Endothelial cell of umbilical vein (primary cell): Measurements from ENCODE around the gene MCU.

ENCODE experiments used
- EZH2 ChIP-seq: IDR thresholded peaks from 2 replicates; pipeline ENCODE4 v1.6.1; 2012; ENCODE audit warnings: borderline replicate concordance, low read depth, mild to moderate bottlenecking, moderate library complexity, low read length, inconsistent platforms; ENCODE audit not compliant: severe bottlenecking
- JUN ChIP-seq: IDR thresholded peaks from 2 replicates; pipeline ENCODE4 v1.6.1; 2011; ENCODE audit warnings: borderline replicate concordance, low read depth; ENCODE audit not compliant: insufficient read length, insufficient read depth
- POLR2A ChIP-seq: IDR thresholded peaks from 2 replicates; pipeline ENCODE4 v1.6.1; 2012; ENCODE audit warnings: low read depth, mild to moderate bottlenecking, control low read depth, low read length
- POLR2AphosphoS5 ChIP-seq: IDR thresholded peaks from 2 replicates; pipeline ENCODE4 v1.6.1; 2012; ENCODE audit warnings: low read depth, mild to moderate bottlenecking, control low read depth, low read length, moderate library complexity; ENCODE audit not compliant: insufficient read depth
- TF ChIP-seq, protein P1 (sequence below), 2 donors: IDR thresholded peaks; 1 replicate in 1 of 2; 2 replicates in 1 of 2; pipeline ENCODE4 v1.5.1; 2011; ENCODE audit warnings: low read length in 2 of 2, mild to moderate bottlenecking in 2 of 2, moderate library complexity in 2 of 2, control low read depth in 1 of 2, inconsistent platforms in 1 of 2, low read depth in 1 of 2; ENCODE audit not compliant: insufficient read depth in 1 of 2; ENCODE audit errors: extremely low read depth in 1 of 2

DNA sequence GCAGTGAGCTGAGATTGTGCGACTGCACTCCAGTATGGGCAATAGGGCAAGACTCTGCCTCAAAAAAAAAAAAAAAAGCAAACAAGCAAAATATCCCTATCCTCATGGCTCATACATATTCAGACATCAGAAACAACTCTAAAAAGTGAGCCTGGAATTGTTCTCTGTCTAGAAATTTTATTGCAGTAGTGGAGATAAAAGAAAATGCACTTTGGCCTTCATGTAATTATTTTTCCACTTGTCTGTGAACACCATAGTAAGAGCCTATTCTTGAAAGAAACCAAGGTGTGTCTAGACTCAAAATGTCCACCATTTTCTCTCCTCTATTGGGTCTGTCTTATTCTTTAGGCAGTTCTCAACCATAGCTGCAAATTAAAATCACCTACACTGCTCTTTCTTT is 30.5 kb upstream of the MCU start:
- TF ChIP-seq, protein P1, sequence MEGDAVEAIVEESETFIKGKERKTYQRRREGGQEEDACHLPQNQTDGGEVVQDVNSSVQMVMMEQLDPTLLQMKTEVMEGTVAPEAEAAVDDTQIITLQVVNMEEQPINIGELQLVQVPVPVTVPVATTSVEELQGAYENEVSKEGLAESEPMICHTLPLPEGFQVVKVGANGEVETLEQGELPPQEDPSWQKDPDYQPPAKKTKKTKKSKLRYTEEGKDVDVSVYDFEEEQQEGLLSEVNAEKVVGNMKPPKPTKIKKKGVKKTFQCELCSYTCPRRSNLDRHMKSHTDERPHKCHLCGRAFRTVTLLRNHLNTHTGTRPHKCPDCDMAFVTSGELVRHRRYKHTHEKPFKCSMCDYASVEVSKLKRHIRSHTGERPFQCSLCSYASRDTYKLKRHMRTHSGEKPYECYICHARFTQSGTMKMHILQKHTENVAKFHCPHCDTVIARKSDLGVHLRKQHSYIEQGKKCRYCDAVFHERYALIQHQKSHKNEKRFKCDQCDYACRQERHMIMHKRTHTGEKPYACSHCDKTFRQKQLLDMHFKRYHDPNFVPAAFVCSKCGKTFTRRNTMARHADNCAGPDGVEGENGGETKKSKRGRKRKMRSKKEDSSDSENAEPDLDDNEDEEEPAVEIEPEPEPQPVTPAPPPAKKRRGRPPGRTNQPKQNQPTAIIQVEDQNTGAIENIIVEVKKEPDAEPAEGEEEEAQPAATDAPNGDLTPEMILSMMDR (IDR thresholded peaks at IDR 0.05; ENCODE audit: extremely low read depth in 1 of 2, insufficient read depth in 1 of 2, low read depth in 1 of 2, low read length in 2 of 2) = no peak
- no peak for TF ChIP-seq JUN
- TF ChIP-seq POLR2A = no peak
- TF ChIP-seq EZH2 = no peak
- TF ChIP-seq POLR2AphosphoS5 = no peak
